GM10266 (cell line): Measurements from ENCODE around the gene XPC.
A peak's percentile ranks its signal among the peaks of the same experiment; 100 is the strongest.

Source experiments
- DNase-seq: peaks from one replicate; pipeline ENCODE4 v3.0.0; 2012; ENCODE audit errors: extremely low spot score
- CTCF ChIP-seq: IDR thresholded peaks from 2 replicates; pipeline ENCODE4 v1.5.1; 2012; ENCODE audit warnings: mild to moderate bottlenecking, low read depth; ENCODE audit not compliant: control insufficient read depth, insufficient read depth; ENCODE audit errors: missing control alignments

The XPC gene

GRCh38 chr3:14179795-14180194, 1.4 kb upstream of the XPC start:
- DNase-seq, result no peak
- TF ChIP-seq CTCF, result no peak

GRCh38 chr3:14179114-14179465, 689 bp upstream of the XPC start:
- TF ChIP-seq CTCF, result no peak
- DNase-seq, result no peak

- DNase-seq, result no peak
- no peak for TF ChIP-seq CTCF
These were observed 688 bp downstream of the XPC start for GRCh38 chr3:14177580-14178246.

GRCh38 chr3:14175383-14176037, 2.9 kb downstream of the XPC start:
- no peak for TF ChIP-seq CTCF
- peak; percentile 43 for DNase-seq

- no peak for TF ChIP-seq CTCF
- DNase-seq, result no peak
These were observed 3.9 kb downstream of the XPC start for GRCh38 chr3:14174483-14174882.

GRCh38 chr3:14172496-14172895, 5.9 kb downstream of the XPC start:
- TF ChIP-seq CTCF, result no peak
- no peak for DNase-seq

- DNase-seq, result no peak
These were observed 7.8 kb downstream of the XPC start for GRCh38 chr3:14170531-14171159.

More at GRCh38 chr3:14170531-14171159, 7.8 kb downstream of the XPC start:
- TF ChIP-seq CTCF, result no peak
